HL-60 (cell line): ENCODE measurements around the gene WDR59.
"Not testable (repeated sequence)": the region's sequence is repeated elsewhere in the genome, so short reads cannot be mapped to it uniquely, and the experiment has no call there.

Experiments used
- DNase-seq, 2 experiments: peaks; one replicate each; pipeline ENCODE4 v3.0.0-alpha.2; 2010 to 2020; ENCODE audit warnings: low read depth in 1 of 2, low spot score in 1 of 2
- H3K27ac ChIP-seq: fragments of 250-450 bp; sonication (Bioruptor Pico); replicated peaks from 2 replicates; pipeline ENCODE4 v1.5.1; 2020; ENCODE audit warnings: mild to moderate bottlenecking, moderate library complexity
- H3K27me3 ChIP-seq: fragments of 250-450 bp; sonication (Bioruptor Pico); 2 replicates; pipeline ENCODE4 v1.5.1; 2021; ENCODE audit warnings: mild to moderate bottlenecking, moderate library complexity; ENCODE audit not compliant: insufficient read depth, poor library complexity, severe bottlenecking
- H3K4me3 ChIP-seq: replicated peaks from 2 replicates; pipeline ENCODE4 v1.5.1; 2011; ENCODE audit warnings: mild to moderate bottlenecking, control low read depth, low read length; ENCODE audit not compliant: insufficient read depth
- GABPA ChIP-seq: IDR thresholded peaks from 2 replicates; pipeline ENCODE4 v1.6.1; 2012; ENCODE audit warnings: low read depth
- POLR2AphosphoS5 ChIP-seq: IDR thresholded peaks from 2 replicates; pipeline ENCODE4 v1.6.1; 2012; ENCODE audit warnings: low read depth
- SPI1 ChIP-seq: IDR thresholded peaks from 2 replicates; pipeline ENCODE4 v1.6.1; 2012; ENCODE audit warnings: low read depth, mild to moderate bottlenecking, borderline replicate concordance
- TF ChIP-seq, protein P1 (sequence below): IDR thresholded peaks from 2 replicates; pipeline ENCODE4 v1.6.1; 2012; ENCODE audit warnings: low read depth; ENCODE audit not compliant: insufficient replicate concordance
- TF ChIP-seq, protein P2 (sequence below): IDR thresholded peaks from one replicate; pipeline ENCODE4 v1.5.1; 2011; ENCODE audit warnings: low read length, control low read depth, inconsistent platforms; ENCODE audit not compliant: insufficient read depth

WDR59 gene

DNA sequence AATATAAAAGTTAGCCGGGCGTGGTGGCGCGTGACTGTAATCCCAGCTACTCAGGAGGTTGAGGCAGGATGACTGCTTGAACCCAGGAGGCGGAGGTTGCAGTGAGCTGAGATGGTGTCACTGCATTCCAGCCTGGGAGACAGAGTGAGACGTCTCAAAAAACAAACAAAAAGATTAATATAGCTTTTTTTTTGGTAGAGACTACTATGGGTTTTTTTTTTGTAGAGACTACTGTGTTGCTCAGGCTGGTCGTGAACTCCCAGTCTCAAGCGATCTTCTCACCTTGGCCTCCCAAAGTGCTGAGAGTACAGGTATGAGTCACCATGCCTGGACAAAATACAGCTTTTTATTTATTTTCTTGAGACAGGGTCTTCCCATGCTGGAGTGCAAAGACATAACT is 34.1 kb upstream of the WDR59 start:
- no peak for TF ChIP-seq POLR2AphosphoS5
- TF ChIP-seq, protein P1, sequence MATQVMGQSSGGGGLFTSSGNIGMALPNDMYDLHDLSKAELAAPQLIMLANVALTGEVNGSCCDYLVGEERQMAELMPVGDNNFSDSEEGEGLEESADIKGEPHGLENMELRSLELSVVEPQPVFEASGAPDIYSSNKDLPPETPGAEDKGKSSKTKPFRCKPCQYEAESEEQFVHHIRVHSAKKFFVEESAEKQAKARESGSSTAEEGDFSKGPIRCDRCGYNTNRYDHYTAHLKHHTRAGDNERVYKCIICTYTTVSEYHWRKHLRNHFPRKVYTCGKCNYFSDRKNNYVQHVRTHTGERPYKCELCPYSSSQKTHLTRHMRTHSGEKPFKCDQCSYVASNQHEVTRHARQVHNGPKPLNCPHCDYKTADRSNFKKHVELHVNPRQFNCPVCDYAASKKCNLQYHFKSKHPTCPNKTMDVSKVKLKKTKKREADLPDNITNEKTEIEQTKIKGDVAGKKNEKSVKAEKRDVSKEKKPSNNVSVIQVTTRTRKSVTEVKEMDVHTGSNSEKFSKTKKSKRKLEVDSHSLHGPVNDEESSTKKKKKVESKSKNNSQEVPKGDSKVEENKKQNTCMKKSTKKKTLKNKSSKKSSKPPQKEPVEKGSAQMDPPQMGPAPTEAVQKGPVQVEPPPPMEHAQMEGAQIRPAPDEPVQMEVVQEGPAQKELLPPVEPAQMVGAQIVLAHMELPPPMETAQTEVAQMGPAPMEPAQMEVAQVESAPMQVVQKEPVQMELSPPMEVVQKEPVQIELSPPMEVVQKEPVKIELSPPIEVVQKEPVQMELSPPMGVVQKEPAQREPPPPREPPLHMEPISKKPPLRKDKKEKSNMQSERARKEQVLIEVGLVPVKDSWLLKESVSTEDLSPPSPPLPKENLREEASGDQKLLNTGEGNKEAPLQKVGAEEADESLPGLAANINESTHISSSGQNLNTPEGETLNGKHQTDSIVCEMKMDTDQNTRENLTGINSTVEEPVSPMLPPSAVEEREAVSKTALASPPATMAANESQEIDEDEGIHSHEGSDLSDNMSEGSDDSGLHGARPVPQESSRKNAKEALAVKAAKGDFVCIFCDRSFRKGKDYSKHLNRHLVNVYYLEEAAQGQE, result no peak
- TF ChIP-seq, protein P2, sequence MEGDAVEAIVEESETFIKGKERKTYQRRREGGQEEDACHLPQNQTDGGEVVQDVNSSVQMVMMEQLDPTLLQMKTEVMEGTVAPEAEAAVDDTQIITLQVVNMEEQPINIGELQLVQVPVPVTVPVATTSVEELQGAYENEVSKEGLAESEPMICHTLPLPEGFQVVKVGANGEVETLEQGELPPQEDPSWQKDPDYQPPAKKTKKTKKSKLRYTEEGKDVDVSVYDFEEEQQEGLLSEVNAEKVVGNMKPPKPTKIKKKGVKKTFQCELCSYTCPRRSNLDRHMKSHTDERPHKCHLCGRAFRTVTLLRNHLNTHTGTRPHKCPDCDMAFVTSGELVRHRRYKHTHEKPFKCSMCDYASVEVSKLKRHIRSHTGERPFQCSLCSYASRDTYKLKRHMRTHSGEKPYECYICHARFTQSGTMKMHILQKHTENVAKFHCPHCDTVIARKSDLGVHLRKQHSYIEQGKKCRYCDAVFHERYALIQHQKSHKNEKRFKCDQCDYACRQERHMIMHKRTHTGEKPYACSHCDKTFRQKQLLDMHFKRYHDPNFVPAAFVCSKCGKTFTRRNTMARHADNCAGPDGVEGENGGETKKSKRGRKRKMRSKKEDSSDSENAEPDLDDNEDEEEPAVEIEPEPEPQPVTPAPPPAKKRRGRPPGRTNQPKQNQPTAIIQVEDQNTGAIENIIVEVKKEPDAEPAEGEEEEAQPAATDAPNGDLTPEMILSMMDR, result no peak
- no peak for TF ChIP-seq GABPA
- no peak for TF ChIP-seq SPI1
- Histone ChIP-seq H3K27me3 (no peaks in the 10 kb centered on the region), H3K4me3 (no peak overlapping the region), H3K27ac (no peak overlapping the region)
- no peak for DNase-seq

DNA sequence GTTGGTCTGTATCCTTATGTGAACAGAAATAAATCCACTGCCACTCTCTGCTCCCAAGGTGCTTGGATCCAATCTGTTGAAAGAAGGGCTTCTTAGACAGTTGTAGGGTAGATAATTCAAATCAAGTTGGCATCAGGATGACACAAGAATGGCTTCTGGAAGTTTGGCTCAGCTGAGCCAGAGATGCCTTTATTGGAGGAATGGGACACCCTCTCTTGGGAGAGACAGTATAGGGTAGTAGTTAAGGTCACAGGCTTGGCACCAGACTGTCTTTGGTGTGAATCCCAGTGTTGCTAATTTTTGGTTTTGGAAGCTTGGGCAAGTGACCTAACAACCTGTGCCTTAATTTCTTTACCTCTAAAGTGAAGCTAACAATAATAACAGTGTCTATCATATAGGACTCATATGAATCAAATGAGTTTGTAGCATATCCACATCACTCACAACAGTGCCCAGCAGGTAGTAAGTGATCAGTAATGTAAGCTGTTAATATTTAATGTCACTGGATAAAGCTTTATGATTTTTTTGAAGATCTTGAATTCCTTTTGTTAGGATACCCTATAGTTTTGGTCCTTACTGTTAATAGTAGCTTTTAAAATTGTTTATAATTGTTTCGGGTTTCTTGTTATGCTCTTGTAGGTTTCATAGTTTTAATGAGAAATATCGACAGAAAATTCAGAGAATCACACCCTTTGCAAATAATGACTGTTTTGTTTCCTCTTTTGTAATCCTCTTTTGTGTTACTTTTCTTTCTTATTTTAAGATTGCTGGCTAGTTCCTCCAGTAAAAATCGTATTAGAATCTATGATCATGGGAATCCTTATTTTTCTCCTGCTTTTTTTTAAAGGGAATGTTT is 33.0 kb upstream of the WDR59 start:
- TF ChIP-seq, protein P2, result no peak
- no peak for TF ChIP-seq SPI1
- no peak for TF ChIP-seq POLR2AphosphoS5
- TF ChIP-seq, protein P1, result no peak
- no peak for TF ChIP-seq GABPA
- DNase-seq, result no peak
- Histone ChIP-seq H3K4me3 (no peak overlapping the region), H3K27ac (no peak overlapping the region), H3K27me3 (no peaks in the 10 kb centered on the region)

DNA sequence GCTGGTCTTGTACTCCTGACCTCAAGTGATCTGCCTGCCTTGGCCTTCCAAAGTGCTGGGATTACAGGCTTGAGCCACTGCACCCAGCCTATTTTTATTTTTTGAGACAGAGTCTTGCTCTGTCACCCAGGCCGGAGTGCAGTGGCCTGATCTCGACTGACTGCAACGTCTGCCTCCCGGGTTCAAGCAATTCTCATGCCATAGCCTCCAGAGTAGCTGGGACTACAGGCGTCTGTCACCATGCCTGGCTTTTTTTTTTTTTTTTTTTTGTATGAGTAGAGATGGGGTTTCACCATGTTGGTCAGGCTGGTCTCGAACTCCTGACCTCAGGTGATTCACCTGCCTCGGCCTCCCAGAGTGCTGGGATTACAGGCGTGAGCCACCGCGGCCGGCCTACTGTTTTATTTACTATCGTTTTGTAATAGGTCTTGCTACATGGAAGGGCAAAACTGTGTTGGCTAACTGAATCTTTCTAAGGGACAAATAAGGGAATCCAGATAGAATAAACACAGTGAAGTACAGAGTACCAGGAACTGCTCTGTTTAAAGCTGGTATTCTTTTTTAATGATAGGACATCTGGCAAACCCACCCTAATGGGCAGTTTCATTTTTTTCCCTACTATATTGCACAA is 31.6 kb upstream of the WDR59 start:
- not testable (repeated sequence) for H3K27ac ChIP-seq

DNA sequence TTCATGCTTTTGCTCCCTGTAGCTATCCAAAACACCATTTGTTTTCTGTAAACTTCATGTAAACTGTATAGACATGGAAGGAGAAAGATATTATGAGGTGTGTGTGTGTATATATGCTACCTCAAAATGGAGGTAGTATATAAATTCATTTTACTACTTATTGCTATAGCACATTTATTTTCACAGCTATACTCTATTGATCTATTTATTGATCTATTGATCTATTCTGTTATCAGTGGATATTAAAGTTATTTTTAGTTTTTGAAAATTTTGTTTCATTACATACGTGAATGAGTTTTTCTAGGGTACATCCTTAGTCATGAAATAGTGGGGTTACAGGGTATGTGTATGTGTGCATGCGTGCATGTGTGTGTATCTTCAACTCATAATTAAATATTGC is 29.4 kb upstream of the WDR59 start:
- no peak for DNase-seq
- Histone ChIP-seq H3K27ac (no peak overlapping the region), H3K27me3 (no peaks in the 10 kb centered on the region), H3K4me3 (no peak overlapping the region)
- TF ChIP-seq POLR2AphosphoS5 (no peak), GABPA (no peak), SPI1 (no peak)
- TF ChIP-seq, protein P1, result no peak
- TF ChIP-seq, protein P2, result no peak

More for the DNA sequence above, 31.6 kb upstream of the WDR59 start:
- not testable (repeated sequence) for DNase-seq, H3K27me3 ChIP-seq, H3K4me3 ChIP-seq

DNA sequence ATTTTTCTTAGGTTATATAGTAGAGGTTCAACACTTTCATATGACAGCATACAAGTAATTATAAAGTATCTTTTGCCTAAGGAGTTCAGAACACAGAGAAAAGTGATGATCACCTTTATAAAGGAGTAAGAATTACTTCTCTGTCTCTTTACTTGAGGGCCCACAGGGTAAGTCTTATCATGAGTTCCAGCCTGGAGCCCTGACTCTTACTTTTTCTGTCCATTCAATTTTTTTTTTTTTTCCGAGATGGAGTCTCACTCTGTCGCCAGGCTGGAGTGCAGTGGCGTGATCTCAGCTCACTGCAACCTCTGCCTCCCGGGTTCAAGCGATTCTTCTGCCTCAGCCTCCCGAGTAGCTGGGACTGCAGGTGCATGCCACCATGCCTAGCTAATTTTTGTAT is 28.2 kb upstream of the WDR59 start:
- not testable (repeated sequence) for H3K4me3 ChIP-seq, H3K27ac ChIP-seq, H3K27me3 ChIP-seq

More for the DNA sequence above, 28.2 kb upstream of the WDR59 start:
- not testable (repeated sequence) for DNase-seq
